ENCODE measurements around the gene CACNA1S.

CACNA1S gene

DNA sequence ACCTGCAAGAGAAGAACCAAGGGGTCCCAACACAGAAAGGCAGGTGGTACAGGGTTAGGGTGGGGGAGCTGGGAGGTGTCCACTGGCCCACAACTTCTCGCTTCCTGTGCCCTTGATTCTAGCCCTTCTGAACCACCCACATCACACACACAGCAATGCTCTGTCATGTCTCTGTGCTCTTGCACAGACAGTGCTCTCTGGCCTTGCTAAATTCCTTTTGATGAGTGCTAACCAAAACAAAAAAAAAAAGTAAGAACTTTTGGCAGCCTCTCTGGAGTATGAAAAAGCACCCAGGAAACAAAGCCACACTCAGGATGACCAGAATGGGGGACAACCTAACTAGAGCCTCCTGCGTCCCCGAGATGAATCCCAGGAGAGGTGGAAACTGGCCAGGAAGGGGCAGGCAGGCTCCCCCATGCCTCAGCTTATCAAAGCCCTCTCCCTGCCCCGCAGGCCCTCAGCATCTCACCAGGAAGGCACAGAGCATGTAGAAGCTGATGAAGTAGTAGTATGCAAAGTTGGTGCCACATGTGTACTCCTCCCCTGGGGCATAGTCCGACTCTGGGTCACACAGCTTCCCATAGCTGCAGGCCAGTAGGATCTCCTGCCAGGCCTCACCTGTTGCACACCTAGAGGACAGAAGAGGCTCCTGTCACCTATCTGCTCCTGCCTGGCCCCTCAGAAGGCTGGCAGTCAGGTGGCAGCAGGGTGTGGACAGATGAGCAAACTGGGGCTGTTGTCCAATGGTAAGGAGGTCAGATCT is 61.5 kb downstream of the CACNA1S start:
- no peaks in the 10 kb centered on the region for H4K20me1 ChIP-seq (ENCODE audit: insufficient read depth, low read length)
- no peaks in the 10 kb centered on the region for H3K79me2 ChIP-seq (ENCODE audit: low read length)
- H3K9me3 ChIP-seq (ENCODE audit: insufficient read depth, low read length) = no peaks in the 10 kb centered on the region
- no peak overlapping the region for H3K9ac ChIP-seq (ENCODE audit: low read length)
- H3K4me2 ChIP-seq (ENCODE audit: low read length) = no peak overlapping the region
- TF ChIP-seq, protein P1, sequence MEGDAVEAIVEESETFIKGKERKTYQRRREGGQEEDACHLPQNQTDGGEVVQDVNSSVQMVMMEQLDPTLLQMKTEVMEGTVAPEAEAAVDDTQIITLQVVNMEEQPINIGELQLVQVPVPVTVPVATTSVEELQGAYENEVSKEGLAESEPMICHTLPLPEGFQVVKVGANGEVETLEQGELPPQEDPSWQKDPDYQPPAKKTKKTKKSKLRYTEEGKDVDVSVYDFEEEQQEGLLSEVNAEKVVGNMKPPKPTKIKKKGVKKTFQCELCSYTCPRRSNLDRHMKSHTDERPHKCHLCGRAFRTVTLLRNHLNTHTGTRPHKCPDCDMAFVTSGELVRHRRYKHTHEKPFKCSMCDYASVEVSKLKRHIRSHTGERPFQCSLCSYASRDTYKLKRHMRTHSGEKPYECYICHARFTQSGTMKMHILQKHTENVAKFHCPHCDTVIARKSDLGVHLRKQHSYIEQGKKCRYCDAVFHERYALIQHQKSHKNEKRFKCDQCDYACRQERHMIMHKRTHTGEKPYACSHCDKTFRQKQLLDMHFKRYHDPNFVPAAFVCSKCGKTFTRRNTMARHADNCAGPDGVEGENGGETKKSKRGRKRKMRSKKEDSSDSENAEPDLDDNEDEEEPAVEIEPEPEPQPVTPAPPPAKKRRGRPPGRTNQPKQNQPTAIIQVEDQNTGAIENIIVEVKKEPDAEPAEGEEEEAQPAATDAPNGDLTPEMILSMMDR (IDR thresholded peaks at IDR 0.05; ENCODE audit: low read depth, low read length) = no peak
- no peak for TF ChIP-seq EZH2phosphoT487 (IDR thresholded peaks at IDR 0.05; ENCODE audit: low read depth)
- no peak overlapping the region for H3K27ac ChIP-seq (ENCODE audit: low read length)
- H2AFZ ChIP-seq (ENCODE audit: low read depth, low read length) = no peak overlapping the region
- no peak overlapping the region for H3K4me3 ChIP-seq (ENCODE audit: low read length)
- H3K36me3 ChIP-seq (replicated peaks; ENCODE audit: low read depth, low read length) = no peaks in the 10 kb centered on the region
- peaks cover 37% of the 10 kb centered on the region for H3K27me3 ChIP-seq (ENCODE audit: low read depth, low read length)
- peaks cover 6% of the 10 kb centered on the region for H3K4me1 ChIP-seq (ENCODE audit: low read length)

DNA sequence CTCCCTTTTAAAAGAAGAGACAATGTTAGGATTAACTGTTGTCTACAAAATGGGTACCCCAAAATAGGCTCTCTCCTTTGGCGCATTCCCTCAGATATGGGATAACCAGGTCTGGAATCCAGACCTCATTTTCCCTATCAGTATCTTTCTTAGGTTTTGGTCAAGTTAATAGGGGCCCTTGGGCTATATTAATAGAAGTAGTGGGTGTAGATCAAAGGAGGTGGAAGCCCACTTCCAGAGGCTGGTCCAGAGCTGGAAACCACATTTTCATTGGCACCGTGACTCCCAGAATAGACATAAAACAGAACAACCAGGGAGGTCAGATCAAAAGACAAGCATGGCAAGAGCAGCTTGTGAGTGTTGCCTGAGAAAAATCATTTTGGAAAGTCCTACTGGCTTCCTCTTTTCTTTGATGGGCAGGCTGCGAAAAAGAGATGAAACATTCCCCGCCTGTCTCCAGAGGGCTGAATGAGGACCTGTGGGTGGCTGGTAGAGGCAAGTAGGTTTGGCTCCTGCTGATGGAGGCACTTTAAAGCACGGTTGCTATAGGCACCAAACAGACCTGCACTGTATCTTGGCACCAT is 62.9 kb downstream of the CACNA1S start:
- H3K27me3 ChIP-seq (ENCODE audit: low read depth, low read length) = peaks cover 43% of the 10 kb centered on the region
- no peaks in the 10 kb centered on the region for H3K36me3 ChIP-seq (replicated peaks; ENCODE audit: low read depth, low read length)
- no peaks in the 10 kb centered on the region for H3K4me1 ChIP-seq (ENCODE audit: low read length)

DNA sequence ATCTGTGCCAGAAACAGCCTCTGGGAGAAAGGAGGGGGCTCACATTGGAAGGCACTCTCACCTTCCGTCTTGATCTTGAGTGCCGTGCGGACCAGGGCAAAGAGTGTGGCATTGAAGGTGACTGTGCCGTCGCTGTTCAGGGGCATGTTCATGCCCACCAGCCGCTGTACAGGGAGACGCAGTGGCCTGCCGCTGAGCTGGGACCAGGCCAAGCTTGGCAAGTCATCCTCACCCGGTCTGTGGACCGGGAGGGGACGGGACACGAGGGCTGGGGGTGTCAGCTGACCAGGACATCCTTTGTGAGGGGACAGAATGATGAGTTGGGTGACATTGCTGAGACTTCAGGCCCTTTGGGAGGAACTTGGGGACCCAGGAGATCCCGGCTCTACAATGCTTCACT is 63.7 kb downstream of the CACNA1S start:
- no peak for TF ChIP-seq EZH2phosphoT487 (IDR thresholded peaks at IDR 0.05; ENCODE audit: low read depth)
- TF ChIP-seq, protein P1 (IDR thresholded peaks at IDR 0.05; ENCODE audit: low read depth, low read length) = no peak
- Histone ChIP-seq H3K4me3 (ENCODE audit: low read length) (no peak overlapping the region), H3K27me3 (ENCODE audit: low read depth, low read length) (peaks cover 43% of the 10 kb centered on the region), H3K9me3 (ENCODE audit: insufficient read depth, low read length) (no peaks in the 10 kb centered on the region), H2AFZ (ENCODE audit: low read depth, low read length) (no peak overlapping the region), H3K27ac (ENCODE audit: low read length) (no peak overlapping the region), H3K4me2 (ENCODE audit: low read length) (no peak overlapping the region), H3K9ac (ENCODE audit: low read length) (no peak overlapping the region), H3K4me1 (ENCODE audit: low read length) (no peaks in the 10 kb centered on the region), H3K36me3 (replicated peaks; ENCODE audit: low read depth, low read length) (no peaks in the 10 kb centered on the region), H3K79me2 (ENCODE audit: low read length) (no peaks in the 10 kb centered on the region), H4K20me1 (ENCODE audit: insufficient read depth, low read length) (no peaks in the 10 kb centered on the region)

More for the DNA sequence above, 62.9 kb downstream of the CACNA1S start:
- TF ChIP-seq EZH2phosphoT487 (IDR thresholded peaks at IDR 0.05; ENCODE audit: low read depth) = no peak
- TF ChIP-seq, protein P1 (IDR thresholded peaks at IDR 0.05; ENCODE audit: low read depth, low read length) = no peak
- Histone ChIP-seq H3K79me2 (ENCODE audit: low read length) (no peaks in the 10 kb centered on the region), H3K4me3 (ENCODE audit: low read length) (no peak overlapping the region), H3K4me2 (ENCODE audit: low read length) (no peak overlapping the region), H3K27ac (ENCODE audit: low read length) (no peak overlapping the region), H4K20me1 (ENCODE audit: insufficient read depth, low read length) (no peaks in the 10 kb centered on the region), H3K9me3 (ENCODE audit: insufficient read depth, low read length) (no peaks in the 10 kb centered on the region), H3K9ac (ENCODE audit: low read length) (no peak overlapping the region), H2AFZ (ENCODE audit: low read depth, low read length) (no peak overlapping the region)

DNA sequence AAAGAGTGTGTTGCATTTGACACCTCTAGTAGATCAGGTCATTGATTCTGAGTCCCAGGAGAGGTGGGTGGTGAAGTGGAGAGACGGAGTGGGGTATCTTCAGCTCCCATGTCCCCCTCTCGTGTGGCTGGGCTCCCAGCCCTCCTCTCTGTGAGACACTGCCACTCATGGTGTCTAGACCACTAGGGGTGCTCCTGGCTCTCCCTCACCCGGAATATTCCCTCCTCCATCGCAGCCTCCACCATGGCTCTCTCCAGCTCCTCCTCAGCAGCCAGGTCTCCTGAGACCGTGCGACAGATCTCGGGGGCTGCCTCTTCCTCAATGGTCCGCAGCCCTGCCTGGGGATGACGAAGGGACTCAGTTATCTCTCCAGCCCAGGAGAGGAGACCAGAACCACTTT is 68.1 kb downstream of the CACNA1S start:
- H3K9ac ChIP-seq (ENCODE audit: low read length) = no peak overlapping the region

More for the DNA sequence above, 68.1 kb downstream of the CACNA1S start:
- H3K79me2 ChIP-seq (ENCODE audit: low read length) = no peaks in the 10 kb centered on the region
- H2AFZ ChIP-seq (ENCODE audit: low read depth, low read length) = no peak overlapping the region
- H3K27ac ChIP-seq (ENCODE audit: low read length) = no peak overlapping the region
- no peak for TF ChIP-seq EZH2phosphoT487 (IDR thresholded peaks at IDR 0.05; ENCODE audit: low read depth)
- TF ChIP-seq, protein P1 (IDR thresholded peaks at IDR 0.05; ENCODE audit: low read depth, low read length) = no peak
- H4K20me1 ChIP-seq (ENCODE audit: insufficient read depth, low read length) = no peaks in the 10 kb centered on the region
- no peaks in the 10 kb centered on the region for H3K36me3 ChIP-seq (replicated peaks; ENCODE audit: low read depth, low read length)
- H3K4me3 ChIP-seq (ENCODE audit: low read length) = no peak overlapping the region
- H3K4me2 ChIP-seq (ENCODE audit: low read length) = no peak overlapping the region
- H3K4me1 ChIP-seq (ENCODE audit: low read length) = peaks cover 2% of the 10 kb centered on the region; the same call in 1 of the 2 replicates
- H3K9me3 ChIP-seq (ENCODE audit: insufficient read depth, low read length) = no peaks in the 10 kb centered on the region
- peaks cover 33% of the 10 kb centered on the region for H3K27me3 ChIP-seq (ENCODE audit: low read depth, low read length)
